ENCODE measurements around the gene HRCT1.
"Not testable (repeated sequence)": the region's sequence is repeated elsewhere in the genome, so short reads cannot be mapped to it uniquely, and the experiment has no call there.

HRCT1 gene

DNA sequence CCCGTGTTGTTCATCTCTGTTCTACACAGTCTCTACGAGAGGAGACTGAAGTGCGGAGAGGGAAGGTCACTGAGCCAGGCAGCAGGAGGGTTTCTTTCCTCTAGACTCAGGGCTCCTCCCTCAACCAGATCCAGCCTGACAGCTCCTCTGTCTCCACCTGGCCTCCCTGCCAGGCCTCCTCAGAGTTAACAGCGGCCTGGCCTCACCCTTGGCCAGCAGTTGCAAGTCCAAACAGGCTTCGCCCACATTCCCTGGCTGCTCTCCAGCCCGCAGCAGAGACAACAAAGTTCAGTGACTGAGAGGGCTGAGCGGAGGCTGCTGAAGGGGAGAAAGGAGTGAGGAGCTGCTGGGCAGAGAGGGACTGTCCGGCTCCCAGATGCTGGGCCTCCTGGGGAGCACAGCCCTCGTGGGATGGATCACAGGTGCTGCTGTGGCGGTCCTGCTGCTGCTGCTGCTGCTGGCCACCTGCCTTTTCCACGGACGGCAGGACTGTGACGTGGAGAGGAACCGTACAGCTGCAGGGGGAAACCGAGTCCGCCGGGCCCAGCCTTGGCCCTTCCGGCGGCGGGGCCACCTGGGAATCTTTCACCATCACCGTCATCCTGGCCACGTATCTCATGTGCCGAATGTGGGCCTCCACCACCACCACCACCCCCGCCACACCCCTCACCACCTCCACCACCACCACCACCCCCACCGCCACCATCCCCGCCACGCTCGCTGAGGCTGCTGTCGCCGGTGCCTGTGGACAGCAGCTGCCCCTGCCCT, at the start of gene HRCT1:
Gene HRCT1, plus strand, starts transcription at position 291 of the 768 bp plus-strand sequence. Its CDS starts 86 bp downstream, at position 377.
- DNase-seq (ENCODE audit: low read depth, low spot score): peak; percentile 86

DNA sequence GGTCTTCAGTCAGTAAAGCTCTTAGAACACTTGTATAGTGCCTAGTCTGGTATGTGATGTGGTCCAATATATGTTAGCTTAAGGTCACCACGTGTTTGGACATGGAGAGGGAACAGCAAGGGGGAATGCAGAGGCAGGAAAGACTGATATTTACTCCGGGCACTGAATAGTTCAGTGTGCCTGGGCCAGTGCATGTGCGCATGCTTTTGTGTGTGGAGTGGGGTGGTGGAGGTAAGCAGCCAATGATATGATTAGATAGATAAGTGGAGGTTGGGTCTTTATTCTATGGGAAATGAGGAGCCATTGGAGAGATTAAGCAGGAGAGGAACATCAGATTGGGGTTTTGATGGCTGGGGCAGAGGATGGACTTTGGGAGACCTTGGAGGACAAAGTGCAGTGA, 49.8 kb upstream of the HRCT1 start:
- DNase-seq (ENCODE audit: low read depth, low spot score): no peak

DNA sequence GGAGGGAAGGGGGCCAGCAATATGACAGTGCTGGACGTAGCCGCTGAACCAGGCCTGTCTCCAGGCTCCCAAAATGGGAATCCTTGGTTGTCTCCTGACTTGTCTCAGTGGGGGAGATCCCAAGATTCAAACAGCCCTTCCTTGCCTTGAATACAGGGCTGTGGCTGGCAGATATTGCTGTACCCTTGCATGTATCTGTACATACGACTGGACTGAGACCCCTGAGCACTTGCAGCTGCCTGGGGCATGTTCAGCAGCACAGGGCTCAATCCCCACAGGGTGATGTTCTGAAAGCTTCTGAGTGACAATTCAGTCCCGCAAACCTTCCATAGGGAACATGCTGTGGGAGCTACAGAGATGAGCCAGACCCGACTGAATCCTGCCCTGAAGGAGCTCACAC, 49.1 kb upstream of the HRCT1 start:
- no peak for DNase-seq (ENCODE audit: low read depth, low spot score)

DNA sequence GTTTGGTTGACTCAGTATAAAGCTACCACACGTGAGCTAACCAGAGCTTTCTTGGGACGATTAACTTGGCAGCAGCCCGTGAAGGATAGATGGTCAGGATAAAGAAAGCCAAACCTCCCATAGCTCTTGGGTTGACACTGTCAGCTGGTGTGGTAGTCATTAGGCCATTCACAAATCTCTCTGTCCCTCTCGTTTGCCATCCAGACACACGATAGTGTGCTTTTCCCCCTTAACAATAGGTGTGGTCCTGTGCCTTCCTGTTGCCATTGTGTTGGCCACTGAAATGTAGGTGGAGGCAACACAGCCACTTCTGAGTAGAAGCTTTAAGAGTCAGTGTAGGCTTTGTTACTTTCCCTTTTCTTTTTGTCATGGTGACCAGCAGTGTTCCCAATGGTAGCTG, 47.5 kb upstream of the HRCT1 start:
- no peak for DNase-seq (ENCODE audit: low read depth, low spot score)

DNA sequence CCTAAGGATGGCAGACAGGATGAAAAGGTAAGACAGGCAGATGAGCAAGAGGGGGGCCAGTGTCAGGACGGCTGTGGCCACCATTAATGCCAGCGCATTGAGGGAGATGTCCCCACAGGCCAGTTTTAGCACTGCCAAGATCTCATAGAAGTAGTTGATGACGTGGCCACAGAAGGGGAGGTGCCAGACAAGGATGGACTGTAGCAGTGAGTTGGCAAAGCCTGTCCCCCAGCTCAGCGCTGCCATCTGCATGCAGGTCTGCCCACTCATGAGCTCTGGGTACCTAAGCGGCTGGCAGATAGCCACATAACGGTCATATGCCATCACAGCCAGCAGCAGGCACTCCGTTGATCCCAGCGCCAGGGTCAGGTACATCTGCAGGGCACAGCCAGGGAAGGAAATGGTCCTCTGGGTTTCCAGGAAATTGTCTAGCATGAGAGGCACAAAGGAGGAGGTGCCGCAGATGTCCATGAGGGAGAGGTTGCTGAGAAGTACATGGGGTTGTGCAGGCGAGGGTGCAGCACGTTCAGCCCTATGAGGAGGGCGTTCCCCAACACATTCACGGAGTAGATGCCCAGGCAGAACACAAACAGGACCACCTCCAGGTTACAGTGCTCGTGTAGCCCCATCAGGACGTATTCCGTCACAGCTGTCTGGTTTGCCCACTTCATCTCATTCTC, 46.6 kb upstream of the HRCT1 start:
- DNase-seq (ENCODE audit: low read depth, low spot score): no peak

DNA sequence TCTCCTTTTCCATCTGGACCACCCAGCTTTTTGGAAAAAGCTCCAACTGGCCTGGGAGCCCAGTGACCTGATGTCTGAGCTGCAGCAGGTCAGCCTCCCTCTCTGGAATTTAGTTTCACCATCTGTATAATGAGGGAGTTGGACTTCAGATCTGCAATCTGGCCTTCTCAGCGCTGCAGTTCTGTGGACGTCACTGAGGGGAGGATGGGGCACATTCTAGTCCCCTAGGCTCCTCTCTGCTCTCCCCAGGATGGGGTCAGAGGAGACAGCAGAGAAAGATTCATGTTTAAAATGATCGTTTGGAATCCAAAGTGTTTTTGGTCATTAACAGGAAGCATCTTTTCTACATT, 46.0 kb upstream of the HRCT1 start:
- DNase-seq (ENCODE audit: low read depth, low spot score): no peak

DNA sequence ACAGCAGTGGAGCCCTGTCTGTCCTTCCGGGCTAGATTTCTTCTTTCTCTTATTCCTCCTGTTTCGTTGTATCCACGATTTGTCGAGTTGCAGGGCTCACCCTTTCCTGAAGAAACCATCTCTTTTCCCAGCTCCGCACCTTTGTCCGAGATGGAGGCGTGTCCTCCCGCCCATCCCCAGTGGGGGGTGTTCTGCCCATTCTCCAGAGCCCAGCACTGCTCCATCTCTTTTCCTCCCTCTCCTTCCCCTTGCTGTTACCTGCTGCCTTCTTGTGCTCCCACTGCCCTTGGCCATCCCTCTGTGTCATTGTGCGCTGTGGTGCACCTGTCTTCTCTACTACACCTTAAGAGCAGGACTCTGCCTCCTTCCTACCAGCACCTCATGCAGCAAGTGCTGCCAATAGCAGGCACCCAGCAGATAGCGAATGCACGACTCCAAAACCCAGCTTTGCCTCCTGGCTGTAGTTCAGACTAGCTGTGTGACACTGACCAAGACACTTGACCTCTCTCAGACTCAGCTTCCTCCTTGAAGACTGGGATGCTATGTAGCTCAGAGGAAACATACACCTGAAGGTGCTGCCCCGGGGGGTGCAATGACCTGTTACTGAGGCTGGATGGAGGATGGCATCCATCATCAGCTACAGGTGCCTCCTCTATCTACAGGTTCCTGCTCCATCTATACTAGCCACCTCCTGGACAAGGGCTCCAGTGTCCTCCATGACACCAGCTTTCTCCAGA, 44.7 kb upstream of the HRCT1 start:
- DNase-seq (ENCODE audit: low read depth, low spot score): no peak

DNA sequence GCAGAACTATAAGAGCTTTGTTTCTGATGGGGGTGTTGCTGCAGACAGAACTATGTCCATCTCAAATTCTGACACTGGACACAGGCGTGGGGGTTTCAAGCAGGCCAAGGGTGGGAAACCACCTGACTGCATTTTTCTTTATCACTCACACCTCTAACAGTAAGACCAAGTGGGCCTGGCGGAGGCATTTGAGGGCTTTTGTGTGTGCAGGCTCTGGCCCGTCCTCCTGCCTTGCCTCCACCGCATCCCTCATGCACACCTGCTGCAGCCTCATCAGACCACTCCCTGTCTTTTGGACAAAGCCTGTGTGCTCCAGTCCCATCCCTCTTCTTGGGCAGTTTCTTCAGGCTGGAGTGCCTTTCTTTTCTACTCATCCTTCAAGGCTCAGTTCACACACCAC, 43.7 kb upstream of the HRCT1 start:
- no peak for DNase-seq (ENCODE audit: low read depth, low spot score)

DNA sequence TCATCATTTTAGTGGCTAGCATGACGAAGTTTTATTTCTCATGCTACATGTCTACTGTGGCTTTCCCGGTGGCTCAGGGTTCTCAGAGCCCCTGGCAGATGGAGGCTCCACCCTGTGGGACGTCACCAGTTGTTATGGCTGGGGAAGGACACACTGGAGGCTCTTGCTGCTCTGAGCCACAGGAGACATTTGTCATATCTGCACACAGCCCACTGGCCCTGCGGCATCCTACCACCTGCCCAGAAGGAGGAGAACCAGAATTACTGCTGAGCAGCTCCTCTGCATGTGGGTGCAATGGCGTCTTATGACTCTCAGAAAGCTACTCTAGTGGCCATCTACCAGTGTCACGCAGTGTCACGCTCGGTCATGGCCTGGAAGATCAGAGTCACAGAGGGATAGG, 42.4 kb upstream of the HRCT1 start:
- DNase-seq (ENCODE audit: low read depth, low spot score): no peak

DNA sequence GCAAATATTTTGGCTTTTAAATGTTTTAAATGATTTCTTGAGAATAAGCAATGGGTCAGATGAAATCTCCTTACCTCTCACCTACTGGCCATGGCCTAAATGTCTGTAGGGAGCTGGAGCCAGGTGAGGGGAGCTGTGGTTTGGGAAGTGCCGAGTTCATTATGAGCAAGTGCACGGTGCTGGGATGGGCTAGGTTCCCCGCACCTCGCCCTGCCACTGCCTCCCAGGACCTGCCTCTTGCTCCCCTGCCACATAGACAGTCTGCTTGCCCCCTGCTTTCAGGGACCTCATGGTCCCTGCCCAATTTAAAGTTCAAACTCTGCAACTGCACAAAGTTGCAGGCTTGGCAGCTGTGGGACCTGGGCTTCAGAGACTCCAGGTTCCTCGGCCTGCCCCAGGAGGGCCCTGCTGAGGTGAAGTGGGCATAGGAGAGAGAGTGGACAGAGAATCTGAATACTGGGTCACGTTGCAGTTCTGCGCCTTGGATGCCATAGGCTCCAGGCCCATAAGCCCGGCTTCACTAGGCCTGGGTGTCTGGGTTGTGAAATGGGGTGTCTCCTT, 41.2 kb upstream of the HRCT1 start:
- DNase-seq (ENCODE audit: low read depth, low spot score): no peak

DNA sequence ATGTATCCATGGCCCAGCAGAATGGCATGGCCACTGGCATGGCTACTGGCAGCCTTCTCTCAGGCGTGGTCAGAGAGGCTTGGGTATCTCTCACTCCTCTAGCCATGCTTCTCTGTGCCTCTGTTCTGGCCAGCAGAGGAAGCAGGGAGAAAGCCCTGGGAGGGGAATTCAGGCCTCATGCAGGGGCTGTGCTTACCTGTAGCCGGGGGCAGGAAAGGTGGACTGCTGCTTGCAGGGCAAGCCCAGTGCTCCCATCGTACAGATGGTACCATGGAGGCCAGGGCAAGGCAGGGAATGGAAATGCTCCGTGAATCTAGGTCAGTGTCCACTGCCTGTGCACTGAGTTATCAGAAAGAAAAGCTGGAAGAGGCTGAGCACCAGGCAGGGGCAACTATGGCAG, 38.5 kb upstream of the HRCT1 start:
- no peak for DNase-seq (ENCODE audit: low read depth, low spot score)

DNA sequence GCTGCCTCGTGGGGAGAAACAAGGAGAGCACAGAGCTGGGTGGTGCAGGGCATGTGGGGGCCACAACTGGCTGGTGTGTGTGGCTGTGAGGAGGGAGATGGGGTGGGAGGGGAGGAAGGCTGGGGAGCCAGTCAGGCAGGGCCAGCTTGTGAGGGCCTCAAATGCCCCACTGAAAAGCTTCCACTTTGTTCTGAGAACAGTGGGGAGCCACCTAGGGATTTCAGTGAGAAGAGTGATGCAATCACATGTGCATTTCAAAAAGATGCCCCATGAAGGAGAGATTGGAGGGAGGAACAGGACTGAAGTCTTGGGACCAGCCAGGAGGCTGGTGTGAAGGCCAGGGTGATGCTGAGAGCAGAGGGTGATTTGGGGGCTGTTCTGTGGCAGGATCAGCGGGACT, 37.1 kb upstream of the HRCT1 start:
- DNase-seq (ENCODE audit: low read depth, low spot score): no peak

DNA sequence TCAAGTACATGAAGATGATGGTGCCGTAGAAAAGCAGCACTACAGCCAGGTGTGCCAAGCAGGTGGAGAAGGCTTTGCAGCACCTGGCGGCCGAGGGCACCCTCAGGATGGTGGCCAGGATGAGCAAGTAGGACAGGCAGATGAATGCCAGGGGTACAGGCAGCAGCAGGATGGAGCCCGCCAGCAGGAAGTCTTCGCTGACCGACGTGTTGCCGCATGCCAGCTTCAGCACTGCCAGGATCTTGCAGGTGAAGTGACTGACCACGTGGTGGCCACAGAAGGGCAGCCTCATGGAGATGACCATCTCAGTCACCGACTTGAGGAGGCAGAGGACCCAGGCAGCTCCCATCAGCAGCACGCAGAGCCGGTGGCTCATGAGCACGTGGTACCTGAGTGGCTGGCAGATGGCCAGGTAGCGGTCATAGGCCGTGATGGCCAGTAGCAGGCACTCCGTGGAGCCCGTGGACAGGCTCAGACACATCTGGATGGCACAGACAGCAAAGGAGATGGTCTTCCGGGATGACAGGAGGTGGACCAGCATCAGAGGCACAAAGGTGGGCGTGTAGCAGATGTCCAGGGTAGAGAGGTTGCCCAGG, 36.3 kb upstream of the HRCT1 start:
- DNase-seq (ENCODE audit: low read depth, low spot score): no peak

DNA sequence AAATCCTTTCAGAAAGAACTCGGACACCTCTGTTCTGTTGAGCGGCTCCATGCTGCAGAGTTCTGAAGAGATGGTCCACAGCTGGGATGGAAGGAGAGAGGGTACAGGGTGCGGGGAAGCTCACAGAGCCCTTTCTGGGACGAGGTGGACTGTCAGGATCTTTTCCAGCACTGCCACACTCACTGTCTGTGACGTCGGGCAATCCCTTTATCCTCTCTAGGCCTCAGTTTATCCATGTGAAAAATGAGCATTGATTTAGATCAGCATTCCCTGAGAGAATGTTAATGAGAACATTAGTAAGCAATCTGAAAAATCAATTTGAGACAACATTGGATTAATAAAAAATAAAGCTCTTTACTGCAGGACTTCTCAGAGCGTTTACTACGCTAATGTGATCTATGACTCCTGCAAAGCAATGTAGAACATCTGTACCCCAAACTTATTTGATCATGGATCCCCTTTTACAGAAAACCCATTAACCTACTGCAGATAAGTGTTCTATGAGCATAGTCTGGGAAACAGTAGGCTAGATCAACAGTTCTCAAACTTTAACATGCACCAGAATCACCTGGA, 35.6 kb upstream of the HRCT1 start, which contains the start of gene OR13J1:
Gene OR13J1, minus strand, starts transcription at position 51 of the 573 bp plus-strand sequence. Its CDS starts 0 bp downstream, at position 51.
- DNase-seq (ENCODE audit: low read depth, low spot score): no peak

DNA sequence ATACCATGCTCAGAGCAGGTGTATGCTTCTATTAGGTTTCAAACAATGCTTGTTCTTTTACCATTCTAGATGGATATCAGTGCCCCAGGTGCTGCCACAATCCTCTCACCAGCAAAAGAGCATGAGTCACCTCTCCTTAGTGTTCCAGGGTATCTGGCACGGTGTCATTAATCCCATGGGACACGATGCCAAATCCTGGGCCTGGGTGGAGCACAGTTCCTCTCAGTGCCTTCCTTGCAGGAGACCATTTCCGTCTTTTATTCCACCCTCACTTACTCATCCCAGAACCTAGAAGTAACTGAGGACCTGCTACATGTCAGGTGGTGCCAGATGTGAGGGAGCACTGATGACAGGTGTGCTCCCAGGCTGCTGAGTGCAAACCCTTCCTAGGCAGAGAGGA, 34.5 kb upstream of the HRCT1 start:
- no peak for DNase-seq (ENCODE audit: low read depth, low spot score)

DNA sequence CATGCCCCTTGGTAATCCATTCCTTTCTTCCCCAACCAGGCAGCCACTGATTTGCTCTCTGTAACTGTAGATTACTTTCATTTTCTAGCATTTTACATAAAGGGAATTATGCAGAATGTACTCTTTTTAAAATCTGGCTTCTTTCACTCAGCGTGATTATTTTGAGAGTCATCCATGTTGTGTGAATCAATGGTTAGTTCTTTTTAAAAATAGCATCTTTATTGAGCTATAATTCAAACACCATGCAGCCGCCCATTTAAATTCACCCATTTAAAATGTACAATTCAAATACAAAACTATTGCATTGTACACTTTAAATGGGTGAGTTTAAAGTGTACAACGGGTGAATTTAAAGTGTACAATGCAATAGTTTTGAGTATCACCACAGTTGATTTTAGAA, 33.5 kb upstream of the HRCT1 start:
- DNase-seq (ENCODE audit: low read depth, low spot score): no peak

DNA sequence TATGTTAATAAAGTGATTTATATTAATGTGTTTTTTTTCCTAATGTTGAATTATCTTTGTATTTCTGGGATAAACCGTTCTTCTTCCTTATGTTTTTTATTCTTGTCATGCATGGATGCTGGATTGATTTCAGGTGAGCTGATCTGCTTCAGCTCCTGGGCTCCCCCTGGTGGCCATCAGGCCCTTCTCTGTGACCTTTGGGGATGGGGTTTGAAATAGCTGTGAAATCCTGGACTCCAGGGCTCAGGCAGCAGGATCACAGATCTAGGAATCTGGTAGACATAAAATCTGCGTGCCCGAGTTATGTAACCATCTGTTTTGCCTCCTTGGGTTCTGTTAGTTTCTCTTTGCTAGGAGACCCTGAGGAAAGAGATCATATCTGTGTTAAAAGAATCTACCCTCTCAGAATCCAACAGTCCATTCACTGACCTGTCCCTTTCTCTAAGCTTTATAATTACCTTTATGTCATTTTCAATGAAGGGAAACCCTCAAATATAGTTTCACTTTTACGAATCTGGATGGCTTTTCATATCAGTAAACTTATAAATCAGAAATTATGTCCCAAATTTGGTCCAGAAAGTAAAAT, 23.6 kb upstream of the HRCT1 start:
- DNase-seq (ENCODE audit: low read depth, low spot score): no peak

DNA sequence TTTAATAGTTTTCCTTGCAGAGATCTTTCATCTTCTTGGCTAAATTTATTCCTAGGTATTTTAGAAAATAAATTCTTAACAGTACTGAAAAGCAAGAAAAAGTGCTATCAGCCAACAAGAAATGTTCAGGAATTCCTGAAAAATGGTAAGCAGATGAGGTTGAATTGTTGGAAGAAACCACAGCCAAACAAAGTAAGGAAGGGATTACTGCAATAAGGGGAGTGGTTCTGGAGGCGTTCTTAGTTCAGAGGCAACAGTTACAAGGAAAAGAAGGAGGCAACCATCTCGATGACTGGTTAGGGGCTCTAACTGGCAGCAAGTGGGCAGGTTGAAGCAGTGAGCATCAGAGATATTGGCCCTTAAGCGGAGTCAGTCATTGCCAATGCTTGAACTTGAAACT, 23.0 kb upstream of the HRCT1 start:
- DNase-seq (ENCODE audit: low read depth, low spot score): no peak

DNA sequence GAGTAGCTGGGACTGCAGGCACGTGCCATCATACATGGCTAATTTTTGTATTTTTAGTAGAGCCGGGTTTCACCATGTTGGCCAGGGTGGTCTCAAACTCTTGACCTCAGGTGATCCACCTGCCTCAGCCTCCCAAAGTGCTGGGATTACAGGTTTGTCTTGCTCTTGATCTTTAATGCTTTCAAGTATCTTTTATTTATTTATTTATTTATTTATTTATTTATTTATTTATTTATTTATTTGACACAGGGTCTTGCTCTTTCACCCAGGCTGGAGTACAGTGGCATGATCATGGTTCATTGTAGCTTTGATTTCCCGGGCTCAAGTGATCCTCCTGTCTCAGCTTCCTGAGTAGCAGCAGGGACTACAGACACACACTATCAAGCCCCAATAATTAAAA, 21.1 kb upstream of the HRCT1 start:
- not testable (repeated sequence) for DNase-seq (ENCODE audit: low read depth, low spot score)

DNA sequence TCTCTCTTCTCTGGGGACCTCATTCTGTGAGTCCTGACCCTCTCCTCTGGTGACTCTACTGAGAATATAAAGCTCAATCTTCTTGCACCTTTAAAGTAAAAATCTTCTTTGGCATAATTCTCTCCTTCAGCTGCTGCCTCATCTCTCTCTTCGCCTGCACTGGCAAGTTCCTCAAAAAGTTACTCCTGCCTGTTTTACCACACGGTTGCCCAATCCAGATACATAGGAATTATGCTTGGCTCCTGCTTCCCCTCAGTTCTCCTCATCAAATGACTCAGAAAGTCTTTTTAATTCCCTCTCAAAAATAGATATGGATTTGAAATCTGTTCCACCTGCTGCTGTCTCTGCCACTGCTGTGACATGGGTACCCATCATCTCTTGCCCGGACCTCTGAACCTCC, 14.4 kb upstream of the HRCT1 start:
- DNase-seq (ENCODE audit: low read depth, low spot score): no peak

DNA sequence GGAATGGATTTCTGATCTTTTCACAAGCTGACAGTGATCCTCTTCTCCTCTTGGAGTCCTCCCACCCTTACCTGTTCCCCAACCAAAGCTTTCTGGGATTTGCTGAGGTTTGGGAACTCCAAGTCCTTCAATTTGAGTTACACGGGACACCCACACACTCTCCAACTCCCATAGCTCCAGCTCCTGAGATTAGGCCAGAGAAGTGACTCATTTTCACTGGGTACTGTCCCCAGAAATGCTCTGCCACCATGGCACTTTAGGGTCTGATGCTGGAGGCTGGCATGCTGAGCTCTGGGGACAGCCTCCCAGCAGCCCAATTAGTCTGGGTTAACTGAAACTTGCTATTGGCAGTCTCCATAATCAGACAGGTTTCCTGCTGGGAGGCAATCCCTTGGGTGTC, 14.0 kb upstream of the HRCT1 start:
- DNase-seq (ENCODE audit: low read depth, low spot score): no peak
